ENCODE measurements around the gene PCDHA11.

GRCh38 chr5:140833993-140834392 lies 34.8 kb upstream of the PCDHA11 start, which contains the start of gene PCDHA7:
- TF ChIP-seq POLR2AphosphoS5 (IDR thresholded peaks at IDR 0.05; ENCODE audit: insufficient read depth, low read depth, low read length), result no peak
- TF ChIP-seq POLR2A (IDR thresholded peaks at IDR 0.05; ENCODE audit: low read depth, low read length), result no peak
- TF ChIP-seq CTCF (IDR thresholded peaks at IDR 0.05; ENCODE audit: extremely low read depth in 1 of 2, insufficient read depth in 1 of 2, low read depth in 1 of 2, low read length in 2 of 2), result no peak
- no peak for TF ChIP-seq EZH2 (IDR thresholded peaks at IDR 0.05; ENCODE audit: borderline replicate concordance, low read depth, low read length, severe bottlenecking)
